ENCODE measurements around the gene KCNMB4.

The KCNMB4 gene, protein sequence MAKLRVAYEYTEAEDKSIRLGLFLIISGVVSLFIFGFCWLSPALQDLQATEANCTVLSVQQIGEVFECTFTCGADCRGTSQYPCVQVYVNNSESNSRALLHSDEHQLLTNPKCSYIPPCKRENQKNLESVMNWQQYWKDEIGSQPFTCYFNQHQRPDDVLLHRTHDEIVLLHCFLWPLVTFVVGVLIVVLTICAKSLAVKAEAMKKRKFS

DNA sequence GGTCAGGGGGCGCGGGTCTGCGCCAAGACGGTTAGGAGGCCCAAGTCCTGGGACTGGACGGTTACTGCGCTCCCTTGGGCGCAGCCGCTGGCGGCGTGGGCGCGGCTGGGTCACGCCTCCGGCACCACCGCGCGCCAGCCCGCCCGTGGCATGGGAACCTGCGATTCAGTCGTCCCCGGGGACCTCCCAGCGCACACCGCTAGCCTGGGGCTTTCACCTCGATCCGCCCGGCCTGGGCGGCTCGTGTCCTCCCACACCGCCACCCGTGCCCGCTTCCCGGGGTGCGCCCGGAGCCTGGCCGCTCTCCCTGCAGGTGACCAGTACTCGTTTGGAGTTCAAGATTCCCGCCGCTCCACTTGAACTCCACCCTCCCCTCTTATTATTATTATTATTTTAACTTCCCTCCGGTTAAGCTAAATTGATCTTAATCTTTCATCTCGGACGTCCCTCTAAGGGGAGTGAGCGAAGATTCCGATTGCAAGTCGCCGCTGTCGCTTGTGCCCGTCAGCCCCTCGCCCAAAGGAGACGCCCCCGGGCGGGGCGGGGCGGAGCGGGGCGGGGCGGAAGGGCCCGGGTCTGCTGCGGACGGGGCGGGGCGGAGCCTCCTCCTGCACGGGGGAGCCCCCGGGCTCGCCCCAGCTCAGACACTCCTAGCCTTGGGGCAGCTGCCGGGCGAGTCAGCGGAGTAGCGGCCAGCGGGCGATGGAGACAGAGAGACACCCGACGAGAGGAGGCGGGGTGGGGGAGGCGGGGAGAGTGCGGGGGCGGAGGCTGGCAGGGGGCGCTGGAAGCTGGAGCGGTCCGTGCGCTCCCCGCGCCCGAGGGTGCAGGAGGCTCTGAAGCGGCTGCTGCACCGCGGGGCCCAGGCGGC is at the start of gene KCNMB4:
Gene KCNMB4, plus strand, starts transcription at position 643 of the 871 bp plus-strand sequence. CDS start 445 bp downstream, outside the sequence.
- peak; percentile 46 for FAIRE-seq
- DNase-seq (ENCODE audit: extremely low spot score, insufficient read length, low read depth): peak; percentile 54

DNA sequence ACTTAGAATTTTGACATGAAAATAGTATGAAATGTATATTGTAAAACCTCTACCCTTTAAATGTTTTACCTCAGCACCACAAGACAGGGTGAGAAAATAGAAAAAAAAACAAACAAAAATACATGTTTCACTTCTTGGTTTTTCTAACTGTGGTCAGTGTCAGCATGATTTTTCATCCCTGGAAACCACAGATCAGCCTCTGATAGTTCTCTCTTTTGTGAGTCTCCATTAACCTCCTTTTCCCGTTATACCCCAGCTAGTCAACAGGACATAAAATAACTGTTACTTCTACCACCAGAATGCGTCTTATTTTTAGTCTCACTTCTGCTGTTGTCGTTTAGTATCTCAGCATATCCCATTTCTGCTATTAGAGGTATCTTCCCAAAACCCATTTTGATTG is 48.3 kb upstream of the KCNMB4 start:
- FAIRE-seq (peak; percentile 89), DNase-seq (ENCODE audit: extremely low spot score, insufficient read length, low read depth) (no peak)

DNA sequence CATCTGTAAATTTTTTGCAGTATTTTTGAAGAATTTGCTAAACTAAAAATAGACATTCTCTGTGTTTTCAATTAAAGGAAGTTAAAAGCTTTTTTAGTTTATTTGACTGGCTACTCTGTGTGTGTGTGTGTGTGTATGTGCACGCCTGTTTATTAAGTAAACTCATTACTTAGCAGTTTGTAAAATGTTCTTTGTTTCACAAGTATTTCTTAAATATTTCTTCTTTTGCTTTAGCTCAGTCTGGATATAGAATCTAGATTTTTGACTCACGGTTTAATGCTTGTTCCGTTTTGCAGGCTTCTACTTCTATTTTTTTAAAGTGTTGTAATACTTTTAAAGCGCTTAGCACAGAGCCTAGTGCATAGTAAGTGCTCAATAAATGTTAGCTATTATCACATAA is 46.5 kb upstream of the KCNMB4 start:
- FAIRE-seq (no peak), DNase-seq (ENCODE audit: extremely low spot score, insufficient read length, low read depth) (no peak)

DNA sequence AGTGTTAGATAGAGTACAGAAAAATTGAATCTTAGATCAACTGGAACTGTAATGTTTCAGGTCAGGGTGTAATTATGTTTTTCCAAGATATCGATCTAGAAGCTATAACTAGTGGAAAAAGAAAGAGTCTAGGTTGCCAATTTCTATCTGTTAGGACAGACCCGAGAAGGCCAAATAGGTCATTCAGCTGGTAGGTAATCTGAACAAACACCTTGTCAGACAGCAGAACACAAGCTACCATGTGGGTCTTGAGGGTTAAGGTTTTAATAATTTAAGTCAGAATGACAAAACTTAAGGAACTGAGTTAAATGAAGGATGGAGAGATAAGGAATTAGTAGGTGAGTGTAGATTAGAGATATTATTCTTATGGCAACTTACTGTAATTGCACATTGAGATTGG is 44.9 kb upstream of the KCNMB4 start:
- FAIRE-seq: no peak
- no peak for DNase-seq (ENCODE audit: extremely low spot score, insufficient read length, low read depth)

DNA sequence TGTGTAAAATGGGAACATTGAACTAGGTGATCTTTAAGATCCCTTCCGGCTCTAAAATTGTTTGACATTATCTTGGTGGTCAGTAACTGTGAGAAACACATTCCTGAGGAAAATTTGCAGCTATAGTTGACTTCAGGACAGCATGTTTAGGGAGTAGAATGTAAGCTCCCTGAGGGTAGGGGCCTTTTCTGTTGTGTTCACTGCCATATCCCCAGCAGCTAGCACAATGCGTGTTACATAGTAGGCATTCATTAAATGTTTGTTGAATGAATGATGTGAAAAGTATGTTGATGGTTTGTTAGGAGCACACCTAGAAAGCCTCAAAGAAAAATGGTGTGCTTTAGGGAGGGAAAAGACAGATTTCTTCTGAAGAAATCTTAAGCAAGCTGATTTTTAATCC is 38.5 kb upstream of the KCNMB4 start:
- FAIRE-seq (no peak), DNase-seq (ENCODE audit: extremely low spot score, insufficient read length, low read depth) (no peak)

DNA sequence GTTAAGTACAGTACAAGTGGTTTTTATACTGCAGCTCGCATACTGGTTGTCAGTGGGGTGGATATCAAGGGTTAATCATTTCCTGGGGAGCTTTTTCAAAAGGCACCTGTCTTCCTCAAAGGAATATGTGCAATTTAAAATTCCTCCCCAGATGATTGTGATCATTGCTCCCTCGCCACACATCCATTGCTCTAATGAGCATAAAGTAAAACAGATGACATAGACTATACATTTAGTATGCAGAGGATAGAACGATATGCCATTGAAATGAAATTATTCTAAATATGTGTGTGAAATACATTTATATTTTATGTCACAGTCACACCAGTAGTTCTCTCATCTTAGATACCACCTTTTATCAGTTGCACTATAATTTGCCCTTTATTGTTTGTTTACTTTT is 36.4 kb upstream of the KCNMB4 start:
- no peak for DNase-seq (ENCODE audit: extremely low spot score, insufficient read length, low read depth)
- FAIRE-seq: no peak

DNA sequence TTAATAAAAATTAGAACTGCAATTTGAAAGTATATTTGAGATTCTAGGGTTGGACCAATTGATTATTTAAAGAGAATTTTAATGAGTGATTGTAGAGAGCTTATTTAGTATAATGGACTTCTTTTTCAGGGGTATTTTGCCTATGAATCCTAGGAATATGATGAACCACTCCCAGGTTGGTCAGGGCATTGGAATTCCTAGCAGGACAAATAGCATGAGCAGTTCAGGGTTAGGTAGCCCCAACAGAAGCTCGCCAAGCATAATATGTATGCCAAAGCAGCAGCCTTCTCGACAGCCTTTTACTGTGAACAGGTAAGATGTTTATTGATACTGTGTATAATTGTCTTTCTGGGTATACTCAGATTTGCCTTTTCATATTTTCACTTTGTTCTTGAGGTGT is 35.9 kb upstream of the KCNMB4 start:
- no peak for FAIRE-seq
- DNase-seq (ENCODE audit: extremely low spot score, insufficient read length, low read depth): no peak

DNA sequence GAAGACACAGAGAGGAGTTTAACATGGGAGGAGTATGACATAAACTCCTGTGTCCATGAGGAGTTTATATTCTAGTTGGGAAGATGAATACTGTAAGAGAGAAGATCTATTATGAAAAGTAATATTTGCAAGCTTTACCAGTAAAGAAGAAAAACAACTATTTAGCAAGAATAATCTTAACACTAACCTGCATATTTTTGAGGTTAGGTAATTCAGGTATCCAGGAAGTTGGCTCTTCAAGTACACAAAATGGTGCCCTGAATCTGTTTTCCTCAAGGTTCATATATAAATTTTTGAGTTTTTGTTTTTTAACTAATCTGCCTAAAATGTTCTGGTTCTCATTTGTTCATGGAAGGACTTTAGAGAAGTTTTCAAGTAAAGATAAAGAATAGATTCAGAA is 33.9 kb upstream of the KCNMB4 start:
- DNase-seq (ENCODE audit: extremely low spot score, insufficient read length, low read depth) (no peak), FAIRE-seq (no peak)

DNA sequence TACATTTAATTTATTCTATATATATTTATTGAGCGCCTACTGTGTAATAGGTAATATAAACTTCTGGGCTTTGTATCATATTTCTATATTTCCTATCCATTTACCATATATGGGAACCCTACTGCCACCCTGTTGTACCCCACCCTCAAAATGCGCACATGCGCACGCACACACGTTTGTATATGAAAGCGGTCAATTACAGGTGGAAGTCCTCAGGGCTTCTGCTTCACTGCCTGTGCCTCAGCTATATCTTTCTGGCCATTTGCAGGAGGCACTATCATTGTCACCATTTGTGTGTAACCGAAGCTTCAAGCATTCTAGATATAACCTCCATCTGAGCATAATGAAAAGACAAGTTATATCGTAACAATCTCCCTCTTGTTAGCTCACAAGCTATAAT is 31.3 kb upstream of the KCNMB4 start:
- FAIRE-seq (no peak), DNase-seq (ENCODE audit: extremely low spot score, insufficient read length, low read depth) (no peak)

DNA sequence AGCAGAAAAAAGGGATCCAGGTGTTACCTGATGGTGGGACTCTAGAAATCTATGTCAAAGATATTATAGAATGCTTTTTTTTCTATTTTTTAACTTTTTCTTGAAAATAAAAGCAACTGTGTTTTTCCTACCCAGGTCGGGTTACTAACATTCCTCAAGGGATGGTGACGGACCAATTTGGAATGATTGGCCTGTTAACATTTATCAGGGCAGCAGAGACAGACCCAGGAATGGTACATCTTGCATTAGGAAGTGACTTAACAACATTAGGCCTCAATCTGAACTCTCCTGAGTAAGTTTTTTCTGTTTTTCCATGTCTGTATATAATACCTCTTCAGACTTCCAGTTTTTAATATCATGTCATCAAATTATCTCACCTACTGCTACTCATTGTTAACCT is 27.6 kb upstream of the KCNMB4 start:
- DNase-seq (ENCODE audit: extremely low spot score, insufficient read length, low read depth) (no peak), FAIRE-seq (no peak)

DNA sequence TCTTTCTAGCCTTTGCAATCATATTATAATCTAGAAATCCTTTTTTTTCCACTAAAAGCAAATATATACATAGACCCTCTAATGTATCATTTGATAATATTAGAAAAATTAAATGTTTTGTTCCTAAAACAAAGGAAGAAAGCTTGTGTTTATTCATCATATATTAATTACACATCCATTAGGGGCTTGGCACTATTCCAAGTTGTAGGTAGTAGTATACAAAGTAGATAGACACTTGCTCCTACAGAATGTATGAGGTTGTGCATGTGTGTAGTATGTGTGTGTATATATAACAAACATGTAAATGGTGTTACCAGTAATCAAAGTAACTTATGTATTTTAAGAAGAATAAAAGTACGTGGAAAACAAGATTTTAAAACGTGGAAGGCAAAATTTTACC is 15.0 kb upstream of the KCNMB4 start:
- FAIRE-seq: no peak
- DNase-seq (ENCODE audit: extremely low spot score, insufficient read length, low read depth): no peak

DNA sequence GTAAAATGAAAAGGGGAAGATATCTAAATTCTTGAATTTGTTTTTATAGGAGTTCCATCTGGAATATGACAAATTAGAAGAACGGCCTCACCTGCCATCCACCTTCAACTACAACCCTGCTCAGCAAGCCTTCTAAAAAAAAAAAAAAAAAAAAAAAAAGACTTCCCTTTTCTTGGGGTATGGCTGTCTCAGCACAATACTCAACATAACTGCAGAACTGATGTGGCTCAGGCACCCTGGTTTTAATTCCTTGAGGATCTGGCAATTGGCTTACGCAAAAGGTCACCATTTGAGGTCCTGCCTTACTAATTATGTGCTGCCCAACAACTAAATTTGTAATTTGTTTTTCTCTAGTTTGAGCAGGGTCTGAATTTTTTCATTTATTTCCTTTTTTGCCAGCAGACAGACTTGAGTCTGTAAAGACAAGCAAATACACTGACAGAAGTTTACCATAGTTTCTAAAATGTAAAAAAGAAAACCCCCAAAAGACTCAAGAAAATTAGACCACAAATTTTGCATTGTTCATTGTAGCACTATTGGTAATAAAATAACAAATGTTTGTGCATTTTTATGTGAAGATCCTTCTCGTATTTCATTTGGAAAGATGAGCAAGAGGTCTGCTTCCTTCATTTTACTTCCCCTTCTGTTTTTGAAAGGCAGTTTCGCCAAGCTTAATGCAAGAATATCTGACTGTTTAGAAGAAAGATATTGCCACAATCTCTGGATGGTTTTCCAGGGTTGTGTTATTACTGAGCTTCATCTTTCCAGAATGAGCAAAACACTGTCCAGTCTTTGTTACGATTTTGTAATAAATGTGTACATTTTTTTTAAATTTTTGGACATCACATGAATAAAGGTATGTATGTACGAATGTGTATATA is 12.1 kb upstream of the KCNMB4 start:
- no peak for FAIRE-seq

DNA sequence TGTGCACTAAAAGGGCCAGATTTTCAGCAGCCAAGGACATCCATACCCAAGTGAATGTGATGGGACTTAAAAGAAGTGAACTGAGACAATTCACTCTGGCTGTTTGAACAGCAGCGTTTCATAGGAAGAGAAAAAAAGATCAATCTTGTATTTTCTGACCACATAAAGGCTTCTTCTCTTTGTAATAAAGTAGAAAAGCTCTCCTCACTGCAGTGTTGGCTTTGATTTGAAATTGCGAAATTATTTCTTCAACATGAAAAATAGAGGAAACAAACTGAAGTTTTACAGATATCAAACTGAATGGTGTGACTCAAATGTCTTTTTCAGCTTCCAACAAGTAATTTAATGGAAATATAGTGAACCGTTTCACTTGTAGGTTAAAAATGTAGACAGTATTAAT is 11.3 kb upstream of the KCNMB4 start:
- FAIRE-seq: no peak
- no peak for DNase-seq (ENCODE audit: extremely low spot score, insufficient read length, low read depth)

More for the DNA sequence above, 12.1 kb upstream of the KCNMB4 start:
- no peak for DNase-seq (ENCODE audit: extremely low spot score, insufficient read length, low read depth)

DNA sequence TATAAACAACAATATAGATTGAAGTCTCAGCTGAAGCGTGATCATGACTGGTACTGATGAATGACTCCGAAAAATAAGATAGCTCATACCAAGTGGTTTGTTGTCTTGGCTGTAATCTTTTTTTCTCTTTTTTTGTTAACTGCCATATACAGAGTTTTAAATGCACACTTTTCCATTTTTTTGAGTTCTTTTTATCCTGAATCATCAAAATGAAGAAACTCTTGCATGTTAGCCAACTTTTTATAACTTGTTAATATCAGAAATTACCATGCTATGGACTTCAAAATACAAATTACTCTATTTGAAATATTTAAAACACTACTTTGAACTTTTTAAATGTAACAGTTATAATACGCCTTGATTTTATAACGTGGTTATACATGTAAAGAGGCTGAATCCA is 10.1 kb upstream of the KCNMB4 start:
- no peak for FAIRE-seq

DNA sequence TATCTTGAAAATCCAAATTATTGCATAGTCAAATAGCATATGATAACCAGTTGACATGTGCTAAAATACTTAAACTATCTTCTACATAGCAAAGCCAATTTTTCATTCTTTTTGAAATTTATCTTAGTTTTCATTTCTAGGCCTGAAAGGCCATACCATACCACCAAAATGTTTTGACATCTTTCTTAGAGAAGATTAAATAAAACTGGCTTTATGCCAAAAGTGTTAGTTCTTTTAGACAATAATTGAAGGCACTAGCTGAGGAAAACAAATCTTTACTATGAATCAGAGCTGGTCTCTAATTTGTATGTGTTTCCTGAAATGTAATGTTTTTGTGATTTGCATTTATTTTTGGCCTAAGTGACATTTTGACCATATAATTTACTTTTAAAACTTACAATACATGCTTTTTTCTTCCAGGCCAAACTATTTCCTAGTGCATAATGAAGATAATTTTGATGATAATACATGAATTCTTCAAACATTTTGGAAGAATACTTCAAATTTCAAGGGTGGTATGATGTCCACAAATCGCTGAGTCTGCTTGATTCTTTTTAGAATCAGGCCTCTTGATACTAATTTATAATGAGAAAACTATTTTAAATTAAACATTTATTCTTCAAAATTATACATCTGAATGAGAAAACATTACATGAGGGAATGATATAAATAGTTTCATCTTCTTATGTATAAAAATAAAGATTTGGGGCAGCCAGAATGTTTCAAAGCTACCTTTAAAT is 6.5 kb upstream of the KCNMB4 start:
- no peak for FAIRE-seq
- DNase-seq (ENCODE audit: extremely low spot score, insufficient read length, low read depth): no peak

More for the DNA sequence above, 10.1 kb upstream of the KCNMB4 start:
- DNase-seq (ENCODE audit: extremely low spot score, insufficient read length, low read depth): no peak

DNA sequence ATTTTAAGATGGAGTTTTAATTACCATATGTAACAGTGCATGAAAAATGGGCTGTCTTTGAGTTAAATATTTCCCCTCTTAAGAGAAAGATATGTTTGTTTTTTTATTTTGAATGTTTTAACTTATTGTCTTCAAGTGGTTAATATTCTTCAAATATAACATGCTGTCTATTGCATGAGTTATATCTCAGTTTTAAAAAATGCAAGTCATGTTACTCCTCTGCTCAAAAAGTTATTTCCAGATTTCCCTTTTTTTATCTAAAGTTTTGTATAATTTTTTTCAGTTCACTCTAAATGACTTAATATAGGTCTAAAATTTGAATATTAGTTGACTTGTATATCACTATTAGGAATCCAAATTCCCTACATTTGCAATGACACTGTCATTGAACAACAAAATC is 5.9 kb upstream of the KCNMB4 start:
- FAIRE-seq (no peak), DNase-seq (ENCODE audit: extremely low spot score, insufficient read length, low read depth) (no peak)

DNA sequence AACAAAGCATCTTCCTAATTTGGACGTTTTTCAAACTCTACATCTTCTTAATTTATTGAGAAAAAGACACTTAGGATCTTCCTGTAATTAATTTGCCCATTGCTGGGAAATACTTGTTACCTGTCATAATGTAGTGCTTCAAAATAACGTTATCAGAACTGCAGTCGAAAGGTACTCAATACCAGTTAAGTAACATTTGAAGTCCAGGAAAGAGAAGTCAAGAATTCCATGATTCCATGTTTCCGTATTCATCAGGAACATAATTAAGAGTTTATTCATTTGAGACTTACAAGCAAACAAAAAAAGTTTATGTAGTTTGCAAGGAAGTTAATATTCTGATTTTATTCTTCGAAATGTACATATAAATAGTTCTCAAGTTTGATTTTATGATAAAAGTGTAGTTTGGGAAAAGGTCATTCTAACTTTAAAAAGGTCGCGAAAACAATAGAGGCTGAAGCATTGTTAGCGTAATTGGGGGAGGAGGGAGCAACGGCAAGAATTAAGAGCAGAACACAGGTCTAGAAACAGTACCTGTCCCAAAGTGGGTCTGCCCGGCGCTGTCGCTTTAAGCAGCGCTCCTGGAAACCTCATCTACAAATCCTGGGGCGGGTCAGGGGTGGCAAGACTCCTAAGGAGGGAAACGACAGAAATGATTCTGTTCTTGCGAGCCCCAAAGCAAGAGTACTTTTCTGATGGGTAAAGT is 1.2 kb upstream of the KCNMB4 start:
- DNase-seq (ENCODE audit: extremely low spot score, insufficient read length, low read depth) (no peak), FAIRE-seq (peak; percentile 47)

DNA sequence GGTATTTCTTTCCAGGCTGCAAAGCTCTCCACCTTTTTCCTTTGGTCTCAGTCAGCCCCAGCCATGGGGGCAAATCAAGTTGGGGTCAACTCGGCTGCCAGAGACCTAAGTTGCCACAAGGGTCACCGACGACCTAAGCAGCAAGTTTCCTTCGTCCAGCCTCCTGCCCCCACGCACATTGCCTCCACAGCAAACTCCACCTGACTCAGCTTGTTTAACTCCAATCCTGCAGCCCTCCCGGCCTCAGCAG is 767 bp upstream of the KCNMB4 start:
- DNase-seq (ENCODE audit: extremely low spot score, insufficient read length, low read depth): no peak
- no peak for FAIRE-seq

DNA sequence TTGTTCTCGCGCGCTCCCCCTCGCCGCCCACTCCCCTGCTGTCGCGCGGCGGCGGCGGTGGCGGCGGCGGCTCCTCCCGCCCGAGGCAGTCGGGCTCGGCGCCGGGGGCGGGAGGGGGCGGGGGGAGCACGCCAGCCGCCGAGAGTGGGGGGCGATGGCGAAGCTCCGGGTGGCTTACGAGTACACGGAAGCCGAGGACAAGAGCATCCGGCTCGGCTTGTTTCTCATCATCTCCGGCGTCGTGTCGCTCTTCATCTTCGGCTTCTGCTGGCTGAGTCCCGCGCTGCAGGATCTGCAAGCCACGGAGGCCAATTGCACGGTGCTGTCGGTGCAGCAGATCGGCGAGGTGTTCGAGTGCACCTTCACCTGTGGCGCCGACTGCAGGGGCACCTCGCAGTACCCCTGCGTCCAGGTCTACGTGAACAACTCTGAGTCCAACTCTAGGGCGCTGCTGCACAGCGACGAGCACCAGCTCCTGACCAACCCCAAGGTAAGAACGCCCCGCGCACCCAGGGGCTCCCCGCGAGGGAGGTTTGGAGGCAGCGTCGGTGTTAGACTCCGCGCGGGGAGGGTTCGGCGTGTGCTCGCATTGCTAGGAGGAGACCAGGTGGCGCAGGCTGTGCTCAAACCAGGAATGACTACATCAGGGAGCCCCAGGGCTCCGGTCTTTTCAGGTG is 629 bp downstream of the KCNMB4 start:
- FAIRE-seq: peak; percentile 64
- DNase-seq (ENCODE audit: extremely low spot score, insufficient read length, low read depth): peak; percentile 9

All from GM18507 (cell line).